Stimulated activated memory B cell treated with anti-CD40 and anti-IgM and Interleukin-4, amounts not matched to agents 10 μg/mL and 1 μg/mL and 100 μg/mL, for 72 hours (primary cell): ENCODE measurements around the gene PLXNA2.

Experiments
- ATAC-seq: fragments of 150-1000 bp; cut with Tn5 transposase; 2 replicates; pipeline ENCODE4 v1.10.0; 2021
- H3K27ac Mint-ChIP-seq: one replicate; pipeline ENCODE4 v1.8.0; 2022; ENCODE audit warnings: mild to moderate bottlenecking, mixed read lengths
- H3K27me3 Mint-ChIP-seq: one replicate; pipeline ENCODE4 v1.8.0; 2022; ENCODE audit warnings: mixed read lengths
- H3K36me3 Mint-ChIP-seq: one replicate; pipeline ENCODE4 v1.8.0; 2022; ENCODE audit warnings: mixed read lengths
- H3K4me1 Mint-ChIP-seq: one replicate; pipeline ENCODE4 v1.8.0; 2022; ENCODE audit warnings: mixed read lengths
- H3K4me3 Mint-ChIP-seq: one replicate; pipeline ENCODE4 v1.8.0; 2022; ENCODE audit warnings: mild to moderate bottlenecking, moderate library complexity, mixed read lengths
- H3K9me3 Mint-ChIP-seq: one replicate; pipeline ENCODE4 v1.8.0; 2022; ENCODE audit warnings: mixed read lengths

Gene PLXNA2

DNA sequence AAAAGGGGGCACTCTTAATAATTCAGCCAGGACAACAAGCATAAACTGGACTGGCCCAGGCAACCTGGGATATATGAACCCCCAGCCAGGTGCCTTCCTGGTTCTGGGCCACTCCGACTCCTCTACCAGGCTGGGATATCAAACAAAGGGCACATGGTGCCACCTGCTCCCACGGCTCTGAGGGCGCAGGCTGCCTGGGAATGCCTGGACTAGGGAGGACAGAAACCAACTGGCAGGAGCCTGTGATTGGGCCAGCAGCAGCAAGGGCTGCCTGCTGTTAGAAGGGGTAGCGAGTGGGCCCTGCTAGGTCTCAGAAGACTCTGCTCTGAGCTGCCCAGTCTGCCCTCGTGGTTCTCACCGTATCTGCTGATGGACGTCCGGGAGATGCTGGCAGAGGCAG lies 210.0 kb downstream of the PLXNA2 start:
- H3K4me1 Mint-ChIP-seq, result no peaks in the 10 kb centered on the region

DNA sequence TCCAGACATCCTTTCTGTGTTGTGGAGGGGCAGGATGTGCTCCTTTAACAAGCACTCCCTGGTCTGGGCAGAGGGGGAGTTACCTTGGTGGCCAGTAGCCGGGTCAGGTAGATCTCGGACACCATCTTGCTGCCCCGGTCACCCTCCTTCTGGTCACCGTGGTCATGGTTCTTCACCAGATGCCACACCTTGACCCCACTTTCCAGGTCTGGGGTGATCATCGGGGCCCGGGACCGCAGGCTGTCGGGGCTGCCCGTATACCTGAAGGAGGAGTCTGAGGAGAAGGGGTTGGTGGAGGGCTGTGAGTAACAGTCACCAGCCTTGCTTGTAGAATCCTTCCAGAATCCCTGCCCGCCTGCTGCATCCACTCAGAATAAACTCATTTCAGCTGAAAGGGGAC lies 210.9 kb downstream of the PLXNA2 start:
- Mint-ChIP-seq H3K27ac (no peak overlapping the region), H3K4me3 (no peak overlapping the region), H3K27me3 (peaks cover 67% of the 10 kb centered on the region), H3K9me3 (no peaks in the 10 kb centered on the region), H3K4me1 (no peaks in the 10 kb centered on the region), H3K36me3 (no peaks in the 10 kb centered on the region)
- ATAC-seq, result no peak

More for the DNA sequence above, 210.0 kb downstream of the PLXNA2 start:
- Mint-ChIP-seq H3K27me3 (peaks cover 60% of the 10 kb centered on the region), H3K9me3 (no peaks in the 10 kb centered on the region), H3K36me3 (no peaks in the 10 kb centered on the region), H3K27ac (no peak overlapping the region), H3K4me3 (no peak overlapping the region)
- ATAC-seq, result no peak

DNA sequence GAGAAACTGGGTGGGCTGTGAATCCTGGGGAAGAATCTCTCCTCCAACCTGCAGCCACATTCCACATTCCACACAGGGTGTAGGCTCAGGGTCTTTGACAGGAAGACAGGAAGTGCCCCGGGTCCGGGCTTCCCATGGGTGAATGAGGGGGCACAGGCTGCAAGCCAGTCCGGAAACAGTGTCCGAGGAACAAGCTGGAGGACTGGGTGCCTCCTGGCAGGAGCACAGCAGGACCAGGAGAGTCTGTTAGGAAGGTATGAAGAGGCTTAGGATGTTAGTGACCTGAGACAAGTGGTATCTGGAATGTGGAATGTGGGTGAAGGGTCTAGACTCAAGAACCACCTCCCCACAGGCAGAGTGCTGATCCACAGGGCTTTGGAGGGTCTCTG lies 212.3 kb downstream of the PLXNA2 start:
- ATAC-seq, result no peak
- Mint-ChIP-seq H3K36me3 (no peaks in the 10 kb centered on the region), H3K4me3 (no peak overlapping the region), H3K27me3 (peaks cover 61% of the 10 kb centered on the region), H3K4me1 (no peaks in the 10 kb centered on the region), H3K27ac (no peak overlapping the region), H3K9me3 (no peaks in the 10 kb centered on the region)

DNA sequence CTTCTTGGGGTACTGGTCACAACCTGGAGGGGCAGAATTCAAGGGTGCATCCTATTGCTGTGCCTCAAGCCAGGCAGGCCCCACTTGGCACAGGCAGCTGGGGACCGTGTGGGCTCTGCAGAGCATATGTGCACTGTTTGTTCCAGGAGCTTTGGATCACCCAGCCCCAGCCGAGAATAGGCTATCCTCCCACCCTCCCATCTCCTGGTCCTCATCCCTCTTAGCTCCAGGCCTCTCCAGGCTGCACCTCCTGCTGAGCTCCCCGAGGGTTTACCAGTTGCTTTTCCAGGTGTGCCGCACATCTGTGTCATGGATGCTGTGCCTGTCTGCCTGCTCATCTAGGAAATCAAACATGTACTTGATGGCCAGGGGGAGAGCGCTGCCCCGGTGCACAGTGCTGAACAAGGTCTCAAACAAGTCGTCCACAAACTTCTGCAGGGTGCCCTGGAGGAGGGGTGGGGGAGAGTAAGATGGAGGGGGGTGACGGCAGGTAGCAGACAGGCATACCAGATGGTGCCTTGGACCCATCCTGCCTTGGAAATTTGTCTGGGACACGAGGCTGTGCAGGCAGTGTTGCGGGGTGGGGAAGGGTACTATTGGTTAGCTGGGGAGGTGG lies 212.8 kb downstream of the PLXNA2 start:
- Mint-ChIP-seq H3K9me3 (no peaks in the 10 kb centered on the region), H3K36me3 (no peaks in the 10 kb centered on the region), H3K4me3 (no peak overlapping the region)

DNA sequence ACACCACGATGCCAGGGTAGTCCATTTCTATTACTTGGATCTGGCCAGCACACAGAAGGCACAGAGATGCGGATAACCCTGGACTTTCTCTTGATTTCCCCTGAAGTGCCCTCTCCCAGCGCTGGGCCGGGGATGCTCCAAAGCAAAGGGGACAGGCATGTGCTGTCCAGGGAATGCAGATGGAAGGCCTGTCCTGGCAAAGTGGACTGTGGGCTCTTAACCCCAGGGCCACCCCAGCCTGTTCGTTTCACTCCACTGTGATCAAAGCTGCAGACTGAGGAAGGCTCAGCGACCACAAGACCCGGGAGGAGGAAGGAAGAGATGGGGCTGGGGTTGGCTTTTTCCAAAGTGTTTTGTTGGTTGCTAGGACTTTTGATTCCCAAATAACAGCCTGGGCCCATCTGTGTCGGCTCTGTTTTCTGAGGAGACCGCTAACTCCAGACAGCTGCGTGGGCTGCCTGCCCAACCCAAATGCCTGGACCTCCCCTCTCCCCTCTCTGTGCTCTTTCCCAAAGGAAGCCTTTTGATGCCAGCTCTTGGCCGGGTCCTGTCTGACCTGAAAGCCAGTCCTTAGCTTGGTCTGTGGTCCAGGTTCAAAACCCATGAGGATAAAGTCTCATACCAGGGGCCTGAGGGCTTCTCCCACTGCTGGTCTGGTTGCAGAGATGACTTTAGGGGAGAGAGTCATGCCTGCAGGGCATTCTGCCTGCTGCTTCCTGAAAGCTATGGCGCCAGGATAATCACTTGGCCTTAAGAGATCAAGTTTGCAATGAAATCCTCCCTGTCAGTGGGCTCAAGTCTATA lies 213.7 kb downstream of the PLXNA2 start:
- peaks cover 58% of the 10 kb centered on the region for H3K27me3 Mint-ChIP-seq
- no peaks in the 10 kb centered on the region for H3K36me3 Mint-ChIP-seq
- no peaks in the 10 kb centered on the region for H3K9me3 Mint-ChIP-seq
- H3K4me1 Mint-ChIP-seq, result no peaks in the 10 kb centered on the region
- no peak for ATAC-seq
- no peak overlapping the region for H3K4me3 Mint-ChIP-seq
- no peak overlapping the region for H3K27ac Mint-ChIP-seq

More for the DNA sequence above, 212.8 kb downstream of the PLXNA2 start:
- Mint-ChIP-seq H3K27me3 (peaks cover 58% of the 10 kb centered on the region), H3K4me1 (no peaks in the 10 kb centered on the region), H3K27ac (no peak overlapping the region)
- ATAC-seq, result no peak

DNA sequence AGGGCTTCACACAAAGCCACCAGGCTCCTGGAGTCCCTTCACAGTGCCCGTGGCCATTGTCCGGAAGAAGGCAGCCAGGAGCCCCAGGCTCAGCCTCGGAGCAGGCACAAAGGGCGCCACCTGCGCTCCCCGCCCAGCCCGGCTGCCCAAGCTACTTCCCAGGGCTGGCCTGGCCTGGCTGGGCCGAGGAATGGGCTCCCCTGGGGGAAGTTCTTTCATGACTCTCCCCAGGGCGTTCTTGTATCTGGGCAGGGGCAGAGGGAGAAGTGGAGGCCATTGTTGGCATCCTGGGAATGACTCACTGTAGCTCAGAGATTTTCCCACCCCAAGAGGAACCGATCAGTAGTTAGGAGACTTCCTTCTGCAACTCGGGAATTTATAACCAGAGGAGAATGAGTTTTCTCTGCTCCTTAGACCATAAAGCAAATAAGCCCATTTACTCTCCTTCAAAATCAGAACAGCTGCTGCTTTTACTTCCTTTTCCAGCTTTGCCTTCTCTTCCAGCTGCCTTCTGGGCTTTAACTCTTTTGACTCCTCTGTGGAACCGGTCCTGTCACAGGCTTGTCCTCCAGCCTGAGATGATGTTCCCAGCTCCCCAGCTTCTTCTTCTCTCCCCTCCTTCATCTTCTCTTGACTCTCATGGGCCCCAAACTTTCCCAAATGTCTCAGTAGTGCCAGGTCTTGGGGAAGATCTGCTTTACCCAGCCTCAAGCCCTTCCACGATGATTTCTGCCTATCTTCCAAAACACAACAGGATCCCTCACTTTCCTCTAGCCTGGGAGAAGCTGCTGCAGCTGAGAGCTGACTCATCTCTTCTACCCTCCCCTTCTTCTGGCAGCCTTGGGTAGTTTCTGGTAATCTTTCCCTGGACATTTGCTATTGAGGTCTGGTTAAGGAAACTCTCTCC lies 214.6 kb downstream of the PLXNA2 start:
- H3K27ac Mint-ChIP-seq, result no peak overlapping the region
- no peak for ATAC-seq
- H3K4me3 Mint-ChIP-seq, result no peak overlapping the region
- H3K36me3 Mint-ChIP-seq, result no peaks in the 10 kb centered on the region
- H3K4me1 Mint-ChIP-seq, result no peaks in the 10 kb centered on the region
- peaks cover 60% of the 10 kb centered on the region for H3K27me3 Mint-ChIP-seq
- H3K9me3 Mint-ChIP-seq, result no peaks in the 10 kb centered on the region

DNA sequence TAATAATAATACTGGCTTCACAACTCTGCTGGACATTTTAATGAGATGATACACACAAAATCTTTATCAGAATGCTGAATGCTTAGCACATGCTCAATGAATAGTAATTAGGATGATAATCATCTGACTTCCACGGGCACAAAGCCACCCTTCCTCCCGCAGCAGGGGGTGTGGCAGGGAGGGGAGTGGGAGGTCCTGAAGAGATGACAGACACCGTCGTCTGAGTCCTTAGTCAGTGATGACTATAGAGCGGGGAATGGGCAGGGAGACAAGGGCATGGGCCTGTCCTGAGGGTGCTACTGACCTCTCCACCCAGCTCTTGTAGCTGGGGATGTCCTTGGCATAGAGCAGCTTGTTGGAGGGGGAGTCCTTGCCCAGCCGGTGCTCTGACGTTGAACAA lies 215.7 kb downstream of the PLXNA2 start:
- Mint-ChIP-seq H3K36me3 (no peaks in the 10 kb centered on the region), H3K27me3 (peaks cover 62% of the 10 kb centered on the region), H3K4me1 (no peaks in the 10 kb centered on the region), H3K4me3 (no peak overlapping the region), H3K27ac (no peak overlapping the region), H3K9me3 (no peaks in the 10 kb centered on the region)
- ATAC-seq, result no peak

DNA sequence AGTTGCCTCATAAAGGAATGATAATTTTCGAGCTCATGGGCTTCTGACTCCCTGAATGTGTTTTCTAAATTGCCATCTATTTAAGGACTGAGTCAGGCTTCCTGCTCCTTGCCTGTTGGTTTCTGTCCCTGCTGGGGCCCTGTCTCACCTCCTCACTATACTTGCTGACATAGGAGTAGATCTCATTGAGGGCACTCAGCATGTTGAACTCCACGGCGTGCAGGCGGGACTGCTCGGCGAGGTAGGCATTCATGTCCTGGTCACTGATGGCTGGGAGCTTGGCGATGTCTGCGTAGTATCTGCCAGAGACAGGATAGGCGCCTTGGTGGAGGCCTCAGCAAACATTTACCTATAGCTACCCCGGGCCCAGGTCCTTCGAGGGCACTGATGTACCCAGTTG lies 216.3 kb downstream of the PLXNA2 start:
- Mint-ChIP-seq H3K4me1 (no peaks in the 10 kb centered on the region), H3K27ac (no peak overlapping the region), H3K36me3 (no peaks in the 10 kb centered on the region), H3K27me3 (peaks cover 58% of the 10 kb centered on the region), H3K9me3 (no peaks in the 10 kb centered on the region), H3K4me3 (no peak overlapping the region)
- ATAC-seq, result no peak

DNA sequence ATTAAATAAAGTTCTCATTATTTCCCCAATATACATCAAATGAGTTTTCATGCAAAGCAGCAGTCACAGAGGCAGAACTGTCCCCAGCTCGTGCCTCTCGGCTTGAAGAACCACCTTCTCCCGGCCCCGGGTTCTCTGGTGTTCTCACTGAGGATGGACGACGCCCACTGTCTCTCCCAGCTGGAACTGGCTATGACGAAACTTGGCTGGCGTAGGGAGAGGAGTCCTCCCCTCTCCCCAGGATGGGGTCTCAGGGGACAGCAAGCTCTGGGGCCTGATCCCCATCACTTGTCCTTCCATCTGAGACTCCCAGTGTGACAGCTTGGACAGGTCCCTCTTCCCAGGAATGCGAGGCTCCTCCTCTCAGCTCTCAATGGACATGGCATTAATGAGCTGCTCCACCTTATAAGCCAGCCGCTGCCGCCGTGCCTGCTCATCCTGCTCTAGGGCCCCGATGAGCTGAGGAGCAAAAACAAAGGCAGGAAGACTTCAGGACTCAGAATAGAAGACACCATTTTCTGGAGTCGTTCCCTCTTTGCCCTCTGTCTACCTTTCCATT lies 217.2 kb downstream of the PLXNA2 start:
- H3K36me3 Mint-ChIP-seq, result no peaks in the 10 kb centered on the region
- no peaks in the 10 kb centered on the region for H3K9me3 Mint-ChIP-seq
- no peaks in the 10 kb centered on the region for H3K4me1 Mint-ChIP-seq
- no peak overlapping the region for H3K4me3 Mint-ChIP-seq
- peaks cover 50% of the 10 kb centered on the region for H3K27me3 Mint-ChIP-seq
- ATAC-seq, result no peak
- H3K27ac Mint-ChIP-seq, result no peak overlapping the region

DNA sequence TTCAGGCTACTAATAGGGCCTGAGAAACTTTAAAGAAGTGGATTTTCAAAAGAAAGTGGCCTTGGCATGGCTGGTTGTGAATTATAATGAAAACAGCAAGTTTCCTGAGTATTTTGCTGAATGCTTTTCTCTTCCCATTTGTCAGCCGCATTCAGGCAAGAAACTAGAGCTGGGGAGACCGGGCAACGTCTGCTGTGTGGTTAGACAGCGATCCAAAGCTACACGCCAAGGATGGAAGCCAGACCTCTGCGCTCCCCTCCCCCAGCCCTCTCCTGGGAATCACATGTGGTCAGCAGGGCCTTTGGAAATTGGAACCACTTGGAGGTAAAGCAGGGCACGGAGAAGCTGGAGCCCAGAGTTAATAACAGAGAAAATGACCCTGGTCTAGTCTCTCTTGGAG lies 219.2 kb downstream of the PLXNA2 start:
- H3K27ac Mint-ChIP-seq, result no peak overlapping the region
- H3K9me3 Mint-ChIP-seq, result no peaks in the 10 kb centered on the region
- peaks cover 31% of the 10 kb centered on the region for H3K27me3 Mint-ChIP-seq
- no peak overlapping the region for H3K4me3 Mint-ChIP-seq
- no peak for ATAC-seq
- H3K36me3 Mint-ChIP-seq, result no peaks in the 10 kb centered on the region
- no peaks in the 10 kb centered on the region for H3K4me1 Mint-ChIP-seq

DNA sequence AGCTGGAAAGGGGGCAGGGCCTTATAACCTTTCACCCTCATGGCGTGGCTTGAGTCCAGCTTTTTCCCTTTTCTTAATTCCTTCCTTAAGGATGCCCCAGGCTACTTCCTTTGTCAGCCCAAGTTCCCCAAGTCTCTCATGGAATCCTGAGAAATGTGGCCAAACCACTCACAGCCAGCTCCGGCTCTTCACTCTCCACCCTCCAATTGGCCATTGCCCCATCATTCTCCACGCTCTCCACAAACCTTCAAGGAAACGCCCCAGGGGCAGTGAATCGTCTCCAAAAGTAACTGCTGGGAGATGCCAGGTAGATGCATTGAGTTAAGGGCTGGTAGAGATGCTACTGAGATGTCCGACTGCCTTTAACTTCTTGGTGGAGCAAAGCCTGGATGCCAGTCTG lies 219.8 kb downstream of the PLXNA2 start:
- H3K4me1 Mint-ChIP-seq, result no peaks in the 10 kb centered on the region

DNA sequence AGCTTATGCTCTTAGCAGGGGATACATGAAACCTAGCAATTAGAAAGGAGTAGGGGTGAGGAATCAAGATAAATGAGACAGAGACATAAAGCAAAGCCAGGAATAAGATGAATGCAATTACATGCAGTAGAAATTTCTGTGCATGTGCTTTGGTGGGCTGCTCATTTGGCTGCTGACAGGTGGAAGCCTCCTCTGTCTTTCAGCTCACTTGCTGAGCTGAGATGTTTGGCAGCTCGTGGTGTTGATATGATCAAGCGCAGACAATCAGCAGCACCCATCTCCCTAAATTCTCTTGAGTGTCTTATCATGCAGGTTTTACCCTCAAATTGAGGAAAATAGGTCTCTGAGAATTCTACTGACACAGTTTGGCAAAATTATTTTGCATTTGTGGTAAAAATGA lies 224.9 kb downstream of the PLXNA2 start:
- no peak for ATAC-seq
- peaks cover 48% of the 10 kb centered on the region for H3K27me3 Mint-ChIP-seq
- no peak overlapping the region for H3K27ac Mint-ChIP-seq
- H3K4me3 Mint-ChIP-seq, result no peak overlapping the region
- H3K4me1 Mint-ChIP-seq, result no peaks in the 10 kb centered on the region
- no peaks in the 10 kb centered on the region for H3K9me3 Mint-ChIP-seq
- no peaks in the 10 kb centered on the region for H3K36me3 Mint-ChIP-seq

More for the DNA sequence above, 219.8 kb downstream of the PLXNA2 start:
- Mint-ChIP-seq H3K27me3 (peaks cover 25% of the 10 kb centered on the region), H3K27ac (no peak overlapping the region), H3K36me3 (no peaks in the 10 kb centered on the region), H3K4me3 (no peak overlapping the region), H3K9me3 (no peaks in the 10 kb centered on the region)
- no peak for ATAC-seq

DNA sequence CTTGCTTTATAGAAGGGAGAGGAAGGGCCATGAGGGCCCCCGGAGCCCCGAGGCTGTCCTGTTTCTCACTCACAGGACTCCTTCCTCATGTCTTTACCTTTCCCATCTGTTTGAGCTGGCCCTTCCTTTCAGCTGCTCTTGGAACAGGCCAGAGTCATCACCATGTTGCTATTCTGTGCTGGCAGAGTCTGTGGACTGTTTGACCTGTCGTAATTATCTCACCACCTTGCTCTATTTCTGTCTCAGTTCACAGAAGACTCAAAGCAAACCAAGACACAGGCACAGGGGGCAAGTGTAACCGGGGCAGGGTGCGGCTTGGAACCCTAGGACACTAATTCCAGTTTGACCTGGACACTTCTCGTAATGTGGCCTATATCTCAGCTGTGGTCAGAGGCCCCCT lies 228.9 kb downstream of the PLXNA2 start:
- H3K36me3 Mint-ChIP-seq, result no peaks in the 10 kb centered on the region
- no peak overlapping the region for H3K4me3 Mint-ChIP-seq
- ATAC-seq, result no peak
- H3K27me3 Mint-ChIP-seq, result peaks cover 39% of the 10 kb centered on the region
- no peaks in the 10 kb centered on the region for H3K9me3 Mint-ChIP-seq
- no peaks in the 10 kb centered on the region for H3K4me1 Mint-ChIP-seq
- H3K27ac Mint-ChIP-seq, result no peak overlapping the region

DNA sequence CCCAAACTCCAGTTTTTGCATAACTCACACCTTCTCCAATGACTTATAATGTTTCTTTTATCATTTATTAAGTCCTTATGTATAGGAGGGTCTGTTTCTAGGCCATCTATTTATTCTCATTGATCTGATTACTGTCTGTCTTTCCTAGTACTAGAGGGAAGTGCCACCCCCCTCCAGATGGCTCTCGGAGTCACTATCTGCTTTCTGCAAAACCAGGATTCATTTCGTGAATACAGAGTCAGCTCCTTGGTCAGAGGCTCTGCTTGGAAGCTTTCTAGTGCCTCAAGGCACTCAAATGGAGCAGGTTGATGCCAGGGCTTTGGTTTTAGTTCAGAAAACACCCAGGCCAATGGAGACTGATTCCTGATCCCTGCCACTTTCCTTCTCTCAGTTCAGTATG lies 231.0 kb downstream of the PLXNA2 start:
- peaks cover 26% of the 10 kb centered on the region for H3K27me3 Mint-ChIP-seq
- no peak overlapping the region for H3K27ac Mint-ChIP-seq
- H3K36me3 Mint-ChIP-seq, result no peaks in the 10 kb centered on the region
- no peak overlapping the region for H3K4me3 Mint-ChIP-seq
- H3K9me3 Mint-ChIP-seq, result no peaks in the 10 kb centered on the region
- no peak for ATAC-seq
- H3K4me1 Mint-ChIP-seq, result no peaks in the 10 kb centered on the region

DNA sequence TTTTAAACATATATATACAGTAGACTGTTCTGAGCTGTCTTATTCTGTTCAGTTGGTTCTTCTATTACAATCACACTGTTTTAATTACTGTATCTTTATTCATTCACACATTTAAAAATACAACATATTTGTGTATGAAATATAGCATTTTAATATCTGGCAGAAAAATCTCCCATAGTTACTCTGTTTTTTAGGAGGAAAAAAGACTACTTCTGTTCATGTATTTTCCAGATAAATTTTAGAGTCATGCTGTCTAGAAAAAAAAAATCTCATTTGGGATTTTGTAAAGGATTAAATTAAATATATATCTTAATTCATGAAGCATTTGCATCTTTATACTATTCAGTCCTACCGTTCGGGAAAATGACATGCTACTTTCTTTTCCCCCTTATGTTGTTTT lies 231.5 kb downstream of the PLXNA2 start:
- no peak for ATAC-seq
- H3K27ac Mint-ChIP-seq, result no peak overlapping the region
- peaks cover 22% of the 10 kb centered on the region for H3K27me3 Mint-ChIP-seq
- no peaks in the 10 kb centered on the region for H3K9me3 Mint-ChIP-seq
- no peaks in the 10 kb centered on the region for H3K4me1 Mint-ChIP-seq
- H3K36me3 Mint-ChIP-seq, result no peaks in the 10 kb centered on the region
- no peak overlapping the region for H3K4me3 Mint-ChIP-seq
